Activated CD8-positive, alpha-beta memory T cell treated with anti-CD3 and anti-CD28 coated beads for 24 hours (primary cell): ENCODE results near the gene CPNE1.

Experiments
- DNase-seq: peaks from one replicate; pipeline ENCODE4 v3.0.0-alpha.2; 2020

The CPNE1 gene

GRCh38 chr20:35597186-35597585 lies 67.5 kb downstream of the CPNE1 start:
- no peak for DNase-seq

GRCh38 chr20:35595901-35596300 lies 68.8 kb downstream of the CPNE1 start:
- no peak for DNase-seq

- no peak for DNase-seq
Observed at GRCh38 chr20:35595456-35595855, 69.2 kb downstream of the CPNE1 start.

GRCh38 chr20:35592339-35592974 lies 72.2 kb downstream of the CPNE1 start:
- no peak for DNase-seq

- no peak for DNase-seq
Observed at GRCh38 chr20:35588397-35588796, 76.3 kb downstream of the CPNE1 start.

- no peak for DNase-seq
Observed at GRCh38 chr20:35587436-35587835, 77.3 kb downstream of the CPNE1 start.

GRCh38 chr20:35586751-35587425 lies 77.8 kb downstream of the CPNE1 start:
- DNase-seq = no peak

- DNase-seq = no peak
Observed at GRCh38 chr20:35583636-35584560, 80.8 kb downstream of the CPNE1 start.

GRCh38 chr20:35582741-35583404 lies 81.8 kb downstream of the CPNE1 start:
- DNase-seq = no peak

GRCh38 chr20:35582131-35582530 lies 82.6 kb downstream of the CPNE1 start:
- no peak for DNase-seq

- no peak for DNase-seq
Observed at GRCh38 chr20:35579196-35579595, 85.5 kb downstream of the CPNE1 start.

GRCh38 chr20:35578469-35578868 lies 86.2 kb downstream of the CPNE1 start:
- DNase-seq = no peak

- DNase-seq = no peak
Observed at GRCh38 chr20:35576816-35577215, 87.9 kb downstream of the CPNE1 start.
